Psoas muscle (tissue), 8 donors: ENCODE results near the gene FHIP1B. TPM values are rescaled to one million over a fixed set of nuclear protein-coding genes. Genes with fewer than 3 reads are reported as not detected.
"Not testable (repeated sequence)": the region's sequence is repeated elsewhere in the genome, so short reads cannot be mapped to it uniquely, and the experiment has no call there.

Experiments
- ATAC-seq, 4 donors: fragments of 200-7000 bp; cut with Tn5 transposase; one replicate each; pipeline ENCODE4 v1.9.1; 2020; ENCODE audit warnings: moderate library complexity in 3 of 4, mild to moderate bottlenecking in 2 of 4
- DNase-seq, 2 donors: peaks; one replicate each; pipeline ENCODE4 v3.0.0-alpha.2; 2020
- H3K27ac ChIP-seq: fragments of 200-600 bp; one replicate; pipeline ENCODE4 v1.8.0; 2022
- H3K27me3 ChIP-seq, 3 donors: fragments of 200-600 bp in 1 of 3; one replicate each; pipeline versions ENCODE4 v1.6.1 to v1.8.0; 2013 to 2022; ENCODE audit warnings: low read length in 2 of 3, mild to moderate bottlenecking in 2 of 3, moderate library complexity in 1 of 3; ENCODE audit not compliant: insufficient read depth in 3 of 3
- H3K36me3 ChIP-seq, 2 donors: fragments of 200-600 bp in 1 of 2; one replicate each; pipeline versions ENCODE4 v1.6.1 to v1.8.0; 2013 to 2022; ENCODE audit warnings: low read depth in 1 of 2, mild to moderate bottlenecking in 1 of 2, moderate library complexity in 1 of 2; ENCODE audit not compliant: insufficient read depth in 1 of 2
- H3K4me1 ChIP-seq: fragments of 200-600 bp; one replicate; pipeline ENCODE4 v1.8.0; 2022
- H3K4me3 ChIP-seq: fragments of 200-600 bp; one replicate; pipeline ENCODE4 v1.8.0; 2022; ENCODE audit warnings: mild to moderate bottlenecking
- H3K9me3 ChIP-seq: fragments of 200-600 bp; one replicate; pipeline ENCODE4 v1.8.0; 2022
- WGBS, 3 donors: extraction: QIAGEN DNeasy Blood & Tissue Kit; methylation state at CpG; one replicate each; pipeline versions ENCODE4 v1.1.6 to v1.1.7; 2013; 5-methylcytosine and 5-hydroxymethylcytosine counted together
- intact Hi-C, 2 donors: fragments of 100-400 bp; cut with DNase I; formaldehyde crosslinking; loops; one replicate each; pipeline versions ENCODE4 v1.11.0 to v1.14.2; 2022
- polyA plus RNA-seq, 3 donors: library from polyadenylated mRNA; stranded (reverse); fragments of 200-250 nt; gene quantifications; one replicate each; pipeline ENCODE4 v1.2.3, GENCODE V29; 2013
- total RNA-seq, 4 donors: library from RNA; stranded (reverse); fragmentation: NEBNext Ultra II Directional in 2 of 4; extraction: Animal tissue kit (Norgen Biotek cat#: 25700) in 2 of 4; gene quantifications; one replicate each; pipeline versions ENCODE4 v1.2.1 to v1.2.4, GENCODE V29; 2021 to 2023
- TF ChIP-seq, protein P1 (sequence below): fragments of 200-600 bp; IDR thresholded peaks from one replicate; pipeline ENCODE4 v1.8.0; 2022; ENCODE audit warnings: antibody characterized with exemption
- donor health status: healthy with polysubstance abuse.
- donor health status: DM: no; HTN: no; CAD: no; lungs with moderate emphysema.
- donor health status: Bipolar disorder and iron deficiency.
- donor health status: healthy.
- donor health status: DM: yes; HTN: yes; CAD: no.
- donor health status: DM: no; HTN: no; CAD: no.
- donor health status: DM: no; HTN: no; CAD: no.
- donor health status: DM: yes; HTN: yes; CAD: no.

The FHIP1B gene
- total and polyA plus RNA-seq, 7 donors, result 9.1 to 22.2 (median 16.8) TPM

DNA sequence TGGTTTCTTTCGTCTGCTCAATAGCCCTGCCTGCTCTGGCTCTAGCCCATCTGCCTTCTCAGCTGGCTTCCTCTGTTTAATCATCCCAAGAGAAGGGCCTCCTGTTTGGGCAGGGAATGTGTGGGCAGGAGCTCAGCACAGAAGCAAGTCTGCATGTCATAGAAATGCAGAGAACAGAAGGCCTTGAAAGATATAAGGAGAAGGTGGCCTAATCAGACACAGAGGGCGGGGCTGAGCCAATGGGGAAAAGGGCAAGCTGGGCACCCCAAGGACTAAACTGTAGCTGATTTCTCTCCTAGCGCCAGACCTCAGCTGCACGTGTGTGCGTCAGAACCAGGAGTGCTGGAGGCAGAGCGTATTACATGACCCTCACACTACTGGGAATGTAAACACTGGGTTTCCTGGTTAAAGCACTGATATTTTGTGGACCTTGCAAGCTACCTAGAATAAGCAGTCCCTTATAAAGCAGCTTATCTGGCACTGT, 17.6 kb upstream of the FHIP1B start:
- no peak for ATAC-seq
- 86 to 89% (median 89%) methylated on average over 6 of the region's 6 CpGs for WGBS, 3 donors
- H3K4me1 ChIP-seq, result no peaks in the 10 kb centered on the region
- peaks cover 0 to 14% (median 0%) of the 10 kb centered on the region in 3 donors for H3K27me3 ChIP-seq
- H3K27ac ChIP-seq, result no peak overlapping the region
- H3K9me3 ChIP-seq, result no peaks in the 10 kb centered on the region
- H3K4me3 ChIP-seq, result no peak overlapping the region
- H3K36me3 ChIP-seq, result no peaks in the 10 kb centered on the region
- intact Hi-C loops, result loop anchor here (2.0 to 10.0 kb wide), 4 partner anchors 63 to 103 kb away; no protein-coding TSS in a partner anchor
- DNase-seq, result no peak
- TF ChIP-seq, protein P1, sequence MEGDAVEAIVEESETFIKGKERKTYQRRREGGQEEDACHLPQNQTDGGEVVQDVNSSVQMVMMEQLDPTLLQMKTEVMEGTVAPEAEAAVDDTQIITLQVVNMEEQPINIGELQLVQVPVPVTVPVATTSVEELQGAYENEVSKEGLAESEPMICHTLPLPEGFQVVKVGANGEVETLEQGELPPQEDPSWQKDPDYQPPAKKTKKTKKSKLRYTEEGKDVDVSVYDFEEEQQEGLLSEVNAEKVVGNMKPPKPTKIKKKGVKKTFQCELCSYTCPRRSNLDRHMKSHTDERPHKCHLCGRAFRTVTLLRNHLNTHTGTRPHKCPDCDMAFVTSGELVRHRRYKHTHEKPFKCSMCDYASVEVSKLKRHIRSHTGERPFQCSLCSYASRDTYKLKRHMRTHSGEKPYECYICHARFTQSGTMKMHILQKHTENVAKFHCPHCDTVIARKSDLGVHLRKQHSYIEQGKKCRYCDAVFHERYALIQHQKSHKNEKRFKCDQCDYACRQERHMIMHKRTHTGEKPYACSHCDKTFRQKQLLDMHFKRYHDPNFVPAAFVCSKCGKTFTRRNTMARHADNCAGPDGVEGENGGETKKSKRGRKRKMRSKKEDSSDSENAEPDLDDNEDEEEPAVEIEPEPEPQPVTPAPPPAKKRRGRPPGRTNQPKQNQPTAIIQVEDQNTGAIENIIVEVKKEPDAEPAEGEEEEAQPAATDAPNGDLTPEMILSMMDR, result no peak

DNA sequence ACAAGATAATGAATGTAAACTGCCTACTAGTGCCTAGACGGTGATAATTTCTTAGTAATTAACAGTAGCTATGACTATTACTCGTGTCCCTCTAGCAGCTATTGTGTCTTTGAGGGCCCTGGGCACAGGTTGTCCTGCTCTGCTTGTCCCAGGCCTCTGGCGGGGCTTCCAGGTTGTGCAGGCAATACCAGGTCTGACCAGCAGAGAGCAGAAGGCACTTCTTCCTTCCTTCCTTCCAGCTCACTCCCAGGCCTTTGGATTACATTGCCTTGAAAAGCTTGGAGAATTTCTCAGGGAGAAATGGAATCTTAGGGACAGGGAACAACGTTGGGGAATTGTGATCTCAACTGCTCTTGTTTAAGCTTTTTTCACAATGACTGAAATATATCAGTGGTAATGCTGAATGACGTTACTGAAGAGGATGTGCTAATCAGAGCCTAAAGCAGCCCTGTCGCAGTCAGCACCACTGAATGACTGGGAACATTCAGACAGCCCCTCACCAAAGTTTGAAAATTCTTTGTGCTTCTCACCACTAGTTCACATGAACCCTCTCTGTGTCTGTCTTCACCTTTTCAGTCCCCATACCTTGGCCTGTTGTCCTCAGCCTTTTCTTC, 16.8 kb upstream of the FHIP1B start:
- TF ChIP-seq, protein P1, result peak; percentile 87
- Histone ChIP-seq H3K36me3 (no peaks in the 10 kb centered on the region), H3K4me3 (no peak overlapping the region), H3K27me3 (peaks cover 0 to 7% (median 0%) of the 10 kb centered on the region in 3 donors), H3K4me1 (no peaks in the 10 kb centered on the region), H3K27ac (no peak overlapping the region), H3K9me3 (no peaks in the 10 kb centered on the region)
- WGBS, 3 donors, result 47 to 49% (median 48%) methylated on average over 6 of the region's 6 CpGs
- ATAC-seq (peak; percentile 87 to 98 (median 95)), DNase-seq (peak; percentile 63 to 82)
- intact Hi-C loops, result loop anchor here (2.0 to 10.0 kb wide), 4 partner anchors 64 to 104 kb away; no protein-coding TSS in a partner anchor

DNA sequence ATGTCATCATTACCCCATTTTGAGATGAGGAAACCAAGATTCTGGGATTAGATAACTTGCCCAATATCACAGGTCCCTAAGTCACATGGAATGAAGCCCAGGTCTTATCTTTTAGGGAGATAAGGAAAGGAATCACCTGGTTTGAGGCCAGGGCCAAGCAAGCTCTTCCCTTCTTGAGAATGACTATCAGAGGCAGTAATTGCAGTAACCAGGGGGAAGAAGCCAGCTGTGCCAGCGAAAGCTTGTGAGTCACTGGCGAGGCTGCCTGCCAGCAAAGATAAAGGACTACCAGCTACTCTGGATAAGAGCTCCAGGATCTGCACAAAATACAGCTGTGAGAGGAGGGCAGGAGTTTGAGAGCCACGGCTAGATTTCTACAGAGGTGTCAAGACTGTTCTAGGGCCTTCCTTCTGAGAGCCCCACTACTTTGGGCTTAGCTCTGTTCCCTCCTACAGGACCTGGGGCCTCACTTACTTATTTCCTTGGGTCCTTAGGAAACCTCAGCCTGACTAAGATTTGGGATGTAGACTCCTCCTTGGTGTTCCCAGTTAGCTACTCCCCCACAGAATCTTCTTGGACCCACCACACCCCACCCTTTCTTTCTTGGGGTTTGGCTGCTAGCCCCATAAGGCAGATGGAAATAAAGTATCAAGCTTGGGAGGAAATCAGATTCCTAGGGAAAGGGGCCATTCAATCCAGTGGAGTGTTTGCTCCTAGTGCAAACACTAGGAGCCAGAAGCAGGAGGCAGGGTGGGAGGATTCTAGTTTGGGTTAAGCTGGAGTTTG, 15.5 kb upstream of the FHIP1B start:
- ATAC-seq, result peak in 3 of 4 donors; percentile 34 to 73 (median 60)
- 45 to 65% (median 56%) methylated on average over 3 of the region's 3 CpGs for WGBS, 3 donors
- intact Hi-C loops, result loop anchor here (2.0 to 10.0 kb wide), 4 partner anchors 65 to 105 kb away; no protein-coding TSS in a partner anchor
- no peaks in the 10 kb centered on the region for H3K4me1 ChIP-seq
- H3K4me3 ChIP-seq, result no peak overlapping the region
- H3K27me3 ChIP-seq, result no peaks in the 10 kb centered on the region
- TF ChIP-seq, protein P1, result no peak
- no peaks in the 10 kb centered on the region for H3K36me3 ChIP-seq
- no peaks in the 10 kb centered on the region for H3K9me3 ChIP-seq
- no peak overlapping the region for H3K27ac ChIP-seq
- peak; percentile 61 to 69 for DNase-seq

DNA sequence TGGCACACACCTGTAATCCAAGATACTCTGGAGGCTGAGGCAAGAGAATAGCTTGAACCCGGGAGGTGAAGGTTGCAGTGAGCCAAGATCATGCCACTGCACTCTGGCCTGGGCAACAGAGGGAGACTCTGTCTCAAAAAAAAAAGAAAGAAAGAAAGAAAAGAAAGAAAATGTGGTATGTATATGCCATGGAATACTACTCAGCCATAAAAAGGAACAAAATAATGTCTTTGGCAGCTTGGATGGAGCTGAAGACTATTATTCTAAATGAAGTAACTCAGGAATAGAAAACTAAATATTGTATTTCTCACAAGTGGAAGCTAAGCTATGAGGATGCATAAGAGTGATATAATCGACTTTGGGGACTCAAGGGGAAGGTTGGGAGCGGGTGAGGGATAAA, 14.5 kb upstream of the FHIP1B start:
- intact Hi-C loops, DNase-seq: not testable (repeated sequence)

DNA sequence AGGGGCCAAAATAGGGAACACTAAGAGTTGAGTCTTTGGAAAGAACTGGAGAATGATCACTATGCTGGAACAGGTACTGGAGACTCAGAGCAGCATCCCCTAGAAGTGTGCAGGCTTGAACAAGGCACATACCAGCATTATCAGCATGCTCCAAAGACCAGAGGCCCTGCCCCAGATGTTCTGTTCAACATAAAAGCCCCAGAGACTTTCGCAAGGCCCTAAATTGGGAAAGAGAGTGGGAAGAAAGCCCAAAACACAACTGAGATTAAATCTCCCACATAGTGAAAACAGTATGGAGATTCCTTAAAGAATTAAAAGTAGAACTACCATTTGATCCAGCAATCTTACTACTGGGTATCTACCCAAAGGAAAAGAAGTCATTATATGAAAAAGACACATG, 13.8 kb upstream of the FHIP1B start:
- Histone ChIP-seq H3K9me3 (no peaks in the 10 kb centered on the region), H3K4me3 (no peak overlapping the region), H3K4me1 (no peaks in the 10 kb centered on the region), H3K36me3 (no peaks in the 10 kb centered on the region), H3K27me3 (no peaks in the 10 kb centered on the region), H3K27ac (no peak overlapping the region)
- no peak for ATAC-seq
- TF ChIP-seq, protein P1, result no peak
- DNase-seq, result no peak
- intact Hi-C loops, result no loop called here
- WGBS, 3 donors, result 81 to 91% (median 84%) methylated on average over 1 of the region's 1 CpG

More for the DNA sequence above, 14.5 kb upstream of the FHIP1B start:
- H3K36me3 ChIP-seq, H3K4me3 ChIP-seq, ATAC-seq, H3K27me3 ChIP-seq, H3K27ac ChIP-seq, H3K9me3 ChIP-seq, H3K4me1 ChIP-seq: not testable (repeated sequence)
- WGBS, 3 donors, result 74 to 93% (median 92%) methylated on average over 3 of the region's 3 CpGs
